Fibroblast of lung (primary cell): ENCODE measurements around the gene MYH3. TPM values are rescaled to one million over a fixed set of nuclear protein-coding genes. Genes with fewer than 3 reads are reported as not detected.

Experiments
- DNase-seq, 2 donors: peaks; one replicate each; pipeline versions ENCODE4 v3.0.0 to v3.0.0-alpha.2; 2010; ENCODE audit warnings: low read depth in 2 of 2
- H2AFZ ChIP-seq: 2 replicates; pipeline ENCODE4 v1.5.1; 2012; ENCODE audit warnings: low read length, control low read depth, inconsistent platforms
- H3K27ac ChIP-seq: 2 replicates; pipeline ENCODE4 v1.5.1; 2011; ENCODE audit warnings: low read length, control low read depth; ENCODE audit not compliant: insufficient read depth
- H3K27me3 ChIP-seq: 2 replicates; pipeline ENCODE4 v1.5.1; 2011; ENCODE audit warnings: mild to moderate bottlenecking, low read length; ENCODE audit not compliant: control insufficient read depth, insufficient read depth
- H3K36me3 ChIP-seq: 2 replicates; pipeline ENCODE4 v1.5.1; 2011; ENCODE audit warnings: low read length; ENCODE audit not compliant: control insufficient read depth, insufficient read depth
- H3K4me1 ChIP-seq: 2 replicates; pipeline ENCODE4 v1.5.1; 2011; ENCODE audit warnings: low read length; ENCODE audit not compliant: control insufficient read depth, insufficient read depth; ENCODE audit errors: extremely low read depth
- H3K4me2 ChIP-seq: 2 replicates; pipeline ENCODE4 v1.5.1; 2011; ENCODE audit warnings: low read length, control low read depth; ENCODE audit not compliant: insufficient read depth; ENCODE audit errors: extremely low read depth
- H3K4me3 ChIP-seq, 4 experiments: fragments of 200-600 bp in 1 of 4; sonication (generic) in 1 of 4; replicated peaks in 1 of 4; 2 replicates each; pipeline ENCODE4 v1.5.1; 2011 to 2016; ENCODE audit warnings: low read length in 4 of 4, low read depth in 3 of 4, mild to moderate bottlenecking in 3 of 4, control low read depth in 2 of 4, inconsistent platforms in 1 of 4, mixed read lengths in 1 of 4; ENCODE audit not compliant: insufficient read depth in 1 of 4; ENCODE audit errors: control extremely low read depth in 1 of 4
- H3K79me2 ChIP-seq: 2 replicates; pipeline ENCODE4 v1.5.1; 2012; ENCODE audit warnings: mild to moderate bottlenecking, low read length, inconsistent platforms; ENCODE audit not compliant: control insufficient read depth, insufficient read depth
- H3K9ac ChIP-seq: 2 replicates; pipeline ENCODE4 v1.5.1; 2011; ENCODE audit warnings: mild to moderate bottlenecking, low read length, control low read depth; ENCODE audit not compliant: insufficient read depth
- H3K9me3 ChIP-seq: 2 replicates; pipeline ENCODE4 v1.5.1; 2012; ENCODE audit warnings: low read depth, low read length; ENCODE audit not compliant: control insufficient read depth, insufficient read depth
- H4K20me1 ChIP-seq: 2 replicates; pipeline ENCODE4 v1.5.1; 2011; ENCODE audit warnings: low read length; ENCODE audit not compliant: control insufficient read depth, insufficient read depth; ENCODE audit errors: extremely low read depth
- CTCF ChIP-seq, 2 donors: IDR thresholded peaks in 1 of 2; conservative IDR thresholded peaks in 1 of 2; 1 replicate in 1 of 2; 2 replicates in 1 of 2; pipeline ENCODE4 v1.5.1; 2011 to 2012; ENCODE audit warnings: low read length in 2 of 2, control low read depth in 1 of 2, inconsistent platforms in 1 of 2, low read depth in 1 of 2, mild to moderate bottlenecking in 1 of 2
- EZH2 ChIP-seq: IDR thresholded peaks from 2 replicates; pipeline ENCODE4 v1.5.1; 2012; ENCODE audit warnings: low read length, control low read depth, mild to moderate bottlenecking; ENCODE audit errors: missing control alignments
- polyA plus RNA-seq, 2 donors: library from polyadenylated mRNA; depleted of rRNA in 1 of 2; stranded (reverse) in 1 of 2; unstranded in 1 of 2; fragments of >200 nt; gene quantifications; 2 replicates each; pipeline ENCODE4 v1.2.1, GENCODE V29; 2011 to 2012; ENCODE audit warnings: missing spikeins in 1 of 2
- total RNA-seq: library from RNA; depleted of rRNA; stranded (reverse); fragments of >200 nt; gene quantifications from 2 replicates; pipeline ENCODE4 v1.2.1, GENCODE V29; 2014

Gene MYH3
- total and polyA plus RNA-seq, 2 donors (not counting 1 experiment from before 2014, with no cell fraction given), result 0.25 to 0.50 TPM

GRCh38 chr17:10661437-10661836 lies 4.3 kb upstream of the MYH3 start:
- H3K27ac ChIP-seq, result no peak overlapping the region
- H3K9ac ChIP-seq, result no peak overlapping the region
- H3K79me2 ChIP-seq, result no peaks in the 10 kb centered on the region
- no peaks in the 10 kb centered on the region for H3K27me3 ChIP-seq
- no peaks in the 10 kb centered on the region for H3K4me1 ChIP-seq
- no peak overlapping the region for H2AFZ ChIP-seq
- no peaks in the 10 kb centered on the region for H4K20me1 ChIP-seq
- no peak overlapping the region for H3K4me2 ChIP-seq
- DNase-seq, result no peak
- no peak overlapping the region for H3K4me3 ChIP-seq
- no peaks in the 10 kb centered on the region for H3K9me3 ChIP-seq
- H3K36me3 ChIP-seq, result no peaks in the 10 kb centered on the region
- TF ChIP-seq CTCF (conservative IDR thresholded peaks at IDR 0.05 in 1 of 2, IDR thresholded peaks at IDR 0.05 in 1 of 2; ENCODE audit: low read depth in 1 of 2, low read length in 2 of 2) (no peak), EZH2 (no peak)

- Histone ChIP-seq H3K36me3 (no peaks in the 10 kb centered on the region), H3K4me1 (no peaks in the 10 kb centered on the region), H3K4me3 (no peak overlapping the region), H3K4me2 (no peak overlapping the region), H3K79me2 (no peaks in the 10 kb centered on the region), H3K27ac (no peak overlapping the region), H3K9me3 (no peaks in the 10 kb centered on the region), H4K20me1 (no peaks in the 10 kb centered on the region), H3K9ac (no peak overlapping the region), H2AFZ (no peak overlapping the region), H3K27me3 (no peaks in the 10 kb centered on the region)
- no peak for DNase-seq
- no peak for TF ChIP-seq EZH2
- no peak for TF ChIP-seq CTCF (conservative IDR thresholded peaks at IDR 0.05 in 1 of 2, IDR thresholded peaks at IDR 0.05 in 1 of 2; ENCODE audit: low read depth in 1 of 2, low read length in 2 of 2)
These were observed 770 bp upstream of the MYH3 start for GRCh38 chr17:10657879-10658278.

GRCh38 chr17:10653987-10654386 lies 3.1 kb downstream of the MYH3 start:
- Histone ChIP-seq H3K4me3 (no peak overlapping the region), H2AFZ (no peak overlapping the region), H3K4me2 (no peak overlapping the region), H3K4me1 (no peaks in the 10 kb centered on the region), H3K9ac (no peak overlapping the region), H3K79me2 (no peaks in the 10 kb centered on the region), H3K27me3 (no peaks in the 10 kb centered on the region), H3K9me3 (no peaks in the 10 kb centered on the region), H4K20me1 (no peaks in the 10 kb centered on the region), H3K36me3 (no peaks in the 10 kb centered on the region), H3K27ac (no peak overlapping the region)
- no peak for DNase-seq
- TF ChIP-seq CTCF (conservative IDR thresholded peaks at IDR 0.05 in 1 of 2, IDR thresholded peaks at IDR 0.05 in 1 of 2; ENCODE audit: low read depth in 1 of 2, low read length in 2 of 2) (no peak), EZH2 (no peak)
